Endodermal cell (in vitro differentiated cells): ENCODE data around the gene TSC22D2. TPM values are rescaled to one million over a fixed set of nuclear protein-coding genes. Genes with fewer than 3 reads are reported as not detected.

Experiments
- DNase-seq: peaks from one replicate; pipeline ENCODE4 v3.0.0-alpha.2; 2017
- H3K27ac ChIP-seq: 2 replicates; pipeline ENCODE4 v1.5.1; 2013; ENCODE audit warnings: mild to moderate bottlenecking, low read depth, low read length, moderate library complexity
- H3K27me3 ChIP-seq: 2 replicates; pipeline ENCODE4 v1.6.1; 2013; ENCODE audit warnings: mild to moderate bottlenecking, low read length, moderate library complexity; ENCODE audit not compliant: insufficient read depth, control insufficient read depth, poor library complexity, severe bottlenecking
- H3K36me3 ChIP-seq: 2 replicates; pipeline ENCODE4 v1.7.0; 2013; ENCODE audit warnings: mild to moderate bottlenecking, low read length, moderate library complexity; ENCODE audit not compliant: control insufficient read depth, insufficient read depth
- H3K4me1 ChIP-seq: one replicate; pipeline ENCODE4 v1.7.0; 2013; ENCODE audit warnings: low read length; ENCODE audit not compliant: control insufficient read depth, insufficient read depth
- H3K4me3 ChIP-seq: 2 replicates; pipeline ENCODE4 v1.5.1; 2013; ENCODE audit warnings: mild to moderate bottlenecking, low read length, moderate library complexity
- H3K9ac ChIP-seq: 2 replicates; pipeline ENCODE4 v1.6.1; 2013; ENCODE audit warnings: mild to moderate bottlenecking, low read length, moderate library complexity; ENCODE audit not compliant: poor library complexity, severe bottlenecking; ENCODE audit errors: extremely low read depth
- H3K9me3 ChIP-seq: 2 replicates; pipeline ENCODE4 v1.6.1; 2013; ENCODE audit warnings: mild to moderate bottlenecking, low read length, moderate library complexity; ENCODE audit not compliant: control insufficient read depth
- H3K27ac Mint-ChIP-seq: 2 replicates; pipeline ENCODE4 v1.8.0; 2020; ENCODE audit warnings: mixed read lengths
- H3K27me3 Mint-ChIP-seq: 2 replicates; pipeline ENCODE4 v1.8.0; 2021; ENCODE audit warnings: mild to moderate bottlenecking, mixed read lengths; ENCODE audit not compliant: insufficient read depth
- H3K36me3 Mint-ChIP-seq: 2 replicates; pipeline ENCODE4 v1.8.0; 2020; ENCODE audit warnings: low read depth, mixed read lengths
- H3K4me1 Mint-ChIP-seq: 2 replicates; pipeline ENCODE4 v1.8.0; 2020; ENCODE audit warnings: mixed read lengths
- H3K4me3 Mint-ChIP-seq: 2 replicates; pipeline ENCODE4 v1.8.0; 2020; ENCODE audit warnings: mild to moderate bottlenecking, moderate library complexity, mixed read lengths
- H3K9me3 Mint-ChIP-seq: 2 replicates; pipeline ENCODE4 v1.8.0; 2020; ENCODE audit warnings: mild to moderate bottlenecking, mixed read lengths
- CTCF ChIP-seq: fragments of 200-600 bp; sonication (generic); conservative IDR thresholded peaks from 2 replicates; pipeline ENCODE4 v1.5.0; 2021; ENCODE audit warnings: antibody characterized with exemption, mild to moderate bottlenecking
- WGBS, 2 experiments: methylation state at CpG; one replicate each; pipeline versions ENCODE4 v1.1.5 to v1.1.7; 2013; ENCODE audit warnings: missing lambda C conversion rate in 2 of 2, mixed read lengths in 1 of 2; ENCODE audit not compliant: insufficient coverage in 1 of 2, insufficient read length in 1 of 2; 5-methylcytosine and 5-hydroxymethylcytosine counted together
- total RNA-seq, 2 donors: library from RNA; stranded (reverse); fragmentation: NEBNext Ultra II Directional in 1 of 2; extraction: Animal tissue kit (Norgen Biotek cat#: 25700) in 1 of 2; gene quantifications; 2 replicates in 1 of 2; 3 replicates in 1 of 2; pipeline ENCODE4 v1.2.1, GENCODE V29; 2021

TSC22D2 gene
- total RNA-seq, 2 donors from 2014 or later, result 25.6 to 29.1 TPM

GRCh38 chr3:150393745-150394144, 14.4 kb upstream of the TSC22D2 start:
- Mint-ChIP-seq H3K4me1 (peaks cover 12% of the 10 kb centered on the region), H3K27ac (no peak overlapping the region), H3K27me3 (no peaks in the 10 kb centered on the region), H3K4me3 (no peak overlapping the region), H3K9me3 (no peaks in the 10 kb centered on the region), H3K36me3 (no peaks in the 10 kb centered on the region)
- no peaks in the 10 kb centered on the region for H3K4me1 ChIP-seq
- no peak overlapping the region for H3K27ac ChIP-seq
- no peaks in the 10 kb centered on the region for H3K36me3 ChIP-seq
- H3K4me3 ChIP-seq, result no peak overlapping the region
- H3K9me3 ChIP-seq, result no peaks in the 10 kb centered on the region
- DNase-seq, result no peak
- WGBS, 2 experiments, result 63% methylated on average over 1 of the region's 1 CpG; no CpG with 5 or more reads in 1 of the 2 experiments
- H3K9ac ChIP-seq, result no peak overlapping the region
- no peak for TF ChIP-seq CTCF
- no peaks in the 10 kb centered on the region for H3K27me3 ChIP-seq

DNA sequence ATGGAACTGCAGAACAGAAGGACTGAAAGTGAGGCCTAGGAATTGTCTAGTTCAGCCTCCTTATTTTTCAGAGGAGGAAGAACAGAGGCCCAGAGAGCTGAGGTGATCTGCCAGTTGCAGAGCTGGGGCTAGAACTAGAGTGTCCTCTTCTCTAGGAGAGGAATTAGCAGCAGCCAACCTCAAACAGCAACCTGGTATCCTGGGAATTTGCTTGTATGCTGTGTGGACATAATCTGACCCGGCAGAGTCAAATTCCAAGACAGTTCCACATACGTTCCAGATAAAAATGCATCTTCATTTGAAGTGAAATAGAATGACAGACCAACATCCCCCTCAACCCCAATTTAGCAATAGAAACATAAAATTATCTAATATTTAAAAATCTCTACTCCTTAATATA, 13.5 kb upstream of the TSC22D2 start:
- H3K27ac Mint-ChIP-seq, result no peak overlapping the region
- H3K27ac ChIP-seq, result no peak overlapping the region

GRCh38 chr3:150396491-150396890, 11.6 kb upstream of the TSC22D2 start:
- TF ChIP-seq CTCF, result no peak
- H3K4me3 Mint-ChIP-seq, result no peak overlapping the region
- 94% methylated on average over 1 of the region's 1 CpG; no CpG with 5 or more reads in 1 of the 2 experiments for WGBS, 2 experiments
- no peaks in the 10 kb centered on the region for H3K36me3 Mint-ChIP-seq
- no peak overlapping the region for H3K27ac Mint-ChIP-seq
- DNase-seq, result no peak
- H3K27me3 Mint-ChIP-seq, result no peaks in the 10 kb centered on the region
- Histone ChIP-seq H3K36me3 (no peaks in the 10 kb centered on the region), H3K4me3 (no peak overlapping the region), H3K9me3 (no peaks in the 10 kb centered on the region), H3K27ac (no peak overlapping the region), H3K27me3 (no peaks in the 10 kb centered on the region), H3K9ac (no peak overlapping the region), H3K4me1 (no peaks in the 10 kb centered on the region)
- H3K4me1 Mint-ChIP-seq, result peaks cover 9% of the 10 kb centered on the region
- H3K9me3 Mint-ChIP-seq, result no peaks in the 10 kb centered on the region

More for the DNA sequence above, 13.5 kb upstream of the TSC22D2 start:
- Mint-ChIP-seq H3K36me3 (no peaks in the 10 kb centered on the region), H3K4me3 (no peak overlapping the region), H3K9me3 (no peaks in the 10 kb centered on the region), H3K4me1 (peaks cover 10% of the 10 kb centered on the region), H3K27me3 (no peaks in the 10 kb centered on the region)
- Histone ChIP-seq H3K9ac (no peak overlapping the region), H3K27me3 (no peaks in the 10 kb centered on the region), H3K4me1 (no peaks in the 10 kb centered on the region), H3K36me3 (no peaks in the 10 kb centered on the region), H3K9me3 (no peaks in the 10 kb centered on the region), H3K4me3 (no peak overlapping the region)
- no peak for TF ChIP-seq CTCF
- DNase-seq, result no peak
- 84% methylated on average over 2 of the region's 2 CpGs; no CpG with 5 or more reads in 1 of the 2 experiments for WGBS, 2 experiments
